NCI-H1417 treated with DMSO at 0.1 percent for 48 hours (cell line): ENCODE data around the gene CDK5R2.
A peak's percentile ranks its signal among the peaks of the same experiment; 100 is the strongest.
"Not testable (repeated sequence)": the region's sequence is repeated elsewhere in the genome, so short reads cannot be mapped to it uniquely, and the experiment has no call there.

ENCODE experiments used
- DNase-seq: peaks from one replicate; lab custom pipeline; 2025; lab: John Stamatoyannopoulos, UW

CDK5R2 gene

GRCh38 chr2:218959141-218959731 is at the start of gene CDK5R2:
Gene CDK5R2 (plus strand): TSS chr2:218959666. CDS start chr2:218959821, 155 bp downstream.
- DNase-seq = peak; percentile 72

GRCh38 chr2:218910741-218911140 is 48.7 kb upstream of the CDK5R2 start:
- DNase-seq = no peak

- no peak for DNase-seq
Measured at GRCh38 chr2:218920504-218920903, 39.0 kb upstream of the CDK5R2 start.

GRCh38 chr2:218924757-218925156 is 34.7 kb upstream of the CDK5R2 start:
- DNase-seq = no peak

GRCh38 chr2:218925434-218925833 is 34.0 kb upstream of the CDK5R2 start:
- no peak for DNase-seq

GRCh38 chr2:218927422-218927821 is 32.0 kb upstream of the CDK5R2 start:
- DNase-seq = peak; percentile 63

GRCh38 chr2:218927876-218928275 is 31.6 kb upstream of the CDK5R2 start:
- DNase-seq = no peak

GRCh38 chr2:218930488-218930887 is 29.0 kb upstream of the CDK5R2 start:
- DNase-seq = not testable (repeated sequence)

GRCh38 chr2:218931751-218932150 is 27.7 kb upstream of the CDK5R2 start:
- DNase-seq = not testable (repeated sequence)

GRCh38 chr2:218944759-218945404 is 14.6 kb upstream of the CDK5R2 start:
- DNase-seq = no peak

- no peak for DNase-seq
Measured at GRCh38 chr2:218946621-218947020, 12.8 kb upstream of the CDK5R2 start.

- no peak for DNase-seq
Measured at GRCh38 chr2:218952160-218952559, 7.3 kb upstream of the CDK5R2 start.

GRCh38 chr2:218953366-218953954 is 6.0 kb upstream of the CDK5R2 start:
- no peak for DNase-seq

GRCh38 chr2:218954541-218955300 is 4.7 kb upstream of the CDK5R2 start:
- DNase-seq = no peak

- DNase-seq = no peak
Measured at GRCh38 chr2:218956039-218956438, 3.4 kb upstream of the CDK5R2 start.

GRCh38 chr2:218957671-218958070 is 1.8 kb upstream of the CDK5R2 start:
- no peak for DNase-seq

- no peak for DNase-seq
Measured at GRCh38 chr2:218958276-218958675, 1.2 kb upstream of the CDK5R2 start.

- no peak for DNase-seq
Measured at GRCh38 chr2:218959761-218960308, 369 bp downstream of the CDK5R2 start.

- DNase-seq = no peak
Measured at GRCh38 chr2:218960309-218961165, 1.1 kb downstream of the CDK5R2 start.

- no peak for DNase-seq
Measured at GRCh38 chr2:218961229-218961628, 1.8 kb downstream of the CDK5R2 start.
